Smooth muscle cell (in vitro differentiated cells): Measurements from ENCODE around the gene SCUBE1. TPM values are rescaled to one million over a fixed set of nuclear protein-coding genes. Genes with fewer than 3 reads are reported as not detected.

Experiments
- DNase-seq: peaks from one replicate; lab custom pipeline; 2025; ENCODE audit not compliant: unreplicated experiment; lab: John Stamatoyannopoulos, UW
- H2AFZ ChIP-seq: fragments of 200-600 bp; sonication (generic); 2 replicates; pipeline ENCODE4 v1.6.0; 2016; ENCODE audit warnings: antibody characterized with exemption, low read depth, mild to moderate bottlenecking
- H3F3A ChIP-seq: fragments of 200-600 bp; sonication (generic); 2 replicates; pipeline ENCODE4 v1.6.0; 2017; ENCODE audit warnings: antibody characterized with exemption, low read depth
- H3K27ac ChIP-seq: fragments of 200-600 bp; sonication (generic); 2 replicates; pipeline ENCODE4 v1.5.1; 2016; ENCODE audit warnings: low read depth, mild to moderate bottlenecking
- H3K27me3 ChIP-seq: fragments of 200-600 bp; sonication (generic); 2 replicates; pipeline ENCODE4 v1.6.1; 2016; ENCODE audit warnings: low read depth, mild to moderate bottlenecking
- H3K36me3 ChIP-seq: fragments of 200-600 bp; sonication (generic); 2 replicates; pipeline ENCODE4 v1.5.1; 2016; ENCODE audit warnings: low read depth
- H3K4me1 ChIP-seq: fragments of 200-600 bp; sonication (generic); 2 replicates; pipeline ENCODE4 v1.5.1; 2016; ENCODE audit warnings: low read depth
- H3K4me2 ChIP-seq: fragments of 200-600 bp; sonication (generic); 2 replicates; pipeline ENCODE4 v1.6.0; 2016; ENCODE audit warnings: mild to moderate bottlenecking
- H3K4me3 ChIP-seq: fragments of 200-600 bp; sonication (generic); 2 replicates; pipeline ENCODE4 v1.5.1; 2016; ENCODE audit warnings: mild to moderate bottlenecking
- H3K79me2 ChIP-seq: fragments of 200-600 bp; sonication (generic); 2 replicates; pipeline ENCODE4 v1.6.0; 2016; ENCODE audit warnings: low read depth, mild to moderate bottlenecking
- H3K9ac ChIP-seq: fragments of 200-600 bp; sonication (generic); 2 replicates; pipeline ENCODE4 v1.6.0; 2016; ENCODE audit warnings: low read depth
- H3K9me3 ChIP-seq: fragments of 200-600 bp; sonication (generic); replicated peaks from 2 replicates; pipeline ENCODE4 v1.5.1; 2016; ENCODE audit warnings: low read depth
- H4K20me1 ChIP-seq: fragments of 200-600 bp; sonication (generic); 2 replicates; pipeline ENCODE4 v1.6.0; 2016; ENCODE audit warnings: low read depth
- WGBS: methylation state at CpG from one replicate; pipeline ENCODE4 v1.1.7; 2016; ENCODE audit warnings: low lambda C conversion rate; 5-methylcytosine and 5-hydroxymethylcytosine counted together
- polyA plus RNA-seq: library from polyadenylated mRNA; unstranded; fragments of >200 nt; fragmentation: Nextera tagmentation; extraction: Ambion mirVana; gene quantifications from 2 replicates; pipeline ENCODE4 v1.2.1, GENCODE V29; 2016
- total RNA-seq: library from RNA; depleted of rRNA; stranded (reverse); fragments of >200 nt; gene quantifications from 2 replicates; pipeline ENCODE4 v1.2.3, GENCODE V29; 2014
- TF ChIP-seq, protein P1 (sequence below): fragments of 200-600 bp; sonication (generic); IDR thresholded peaks from 2 replicates; pipeline ENCODE4 v1.5.1; 2017; ENCODE audit warnings: borderline replicate concordance, mild to moderate bottlenecking, antibody characterized with exemption; ENCODE audit not compliant: insufficient read depth, poor library complexity, severe bottlenecking

SCUBE1 gene
- total and polyA plus RNA-seq, 2 experiments from 2014 or later = 13.4 to 16.3 TPM

DNA sequence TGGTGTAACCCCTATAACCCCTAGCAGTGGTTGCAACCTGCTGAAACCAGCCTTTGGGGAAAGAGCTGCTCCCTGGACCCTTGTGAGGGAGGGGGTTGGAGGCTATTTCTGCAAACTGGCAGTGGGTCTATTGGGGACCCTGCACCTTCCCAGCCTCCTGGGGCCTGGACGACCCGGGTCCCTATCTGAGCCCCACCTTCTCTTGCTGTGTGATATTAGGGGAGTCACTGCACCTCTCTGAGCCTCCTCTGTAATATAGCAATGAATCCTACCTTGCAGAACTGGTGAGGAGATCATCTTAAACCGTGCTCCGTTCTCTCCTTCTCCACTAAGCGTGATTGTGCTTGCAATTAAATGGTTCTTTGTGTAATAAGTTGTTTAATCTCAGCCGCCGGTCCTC is 44.6 kb upstream of the SCUBE1 start:
- TF ChIP-seq, protein P1, sequence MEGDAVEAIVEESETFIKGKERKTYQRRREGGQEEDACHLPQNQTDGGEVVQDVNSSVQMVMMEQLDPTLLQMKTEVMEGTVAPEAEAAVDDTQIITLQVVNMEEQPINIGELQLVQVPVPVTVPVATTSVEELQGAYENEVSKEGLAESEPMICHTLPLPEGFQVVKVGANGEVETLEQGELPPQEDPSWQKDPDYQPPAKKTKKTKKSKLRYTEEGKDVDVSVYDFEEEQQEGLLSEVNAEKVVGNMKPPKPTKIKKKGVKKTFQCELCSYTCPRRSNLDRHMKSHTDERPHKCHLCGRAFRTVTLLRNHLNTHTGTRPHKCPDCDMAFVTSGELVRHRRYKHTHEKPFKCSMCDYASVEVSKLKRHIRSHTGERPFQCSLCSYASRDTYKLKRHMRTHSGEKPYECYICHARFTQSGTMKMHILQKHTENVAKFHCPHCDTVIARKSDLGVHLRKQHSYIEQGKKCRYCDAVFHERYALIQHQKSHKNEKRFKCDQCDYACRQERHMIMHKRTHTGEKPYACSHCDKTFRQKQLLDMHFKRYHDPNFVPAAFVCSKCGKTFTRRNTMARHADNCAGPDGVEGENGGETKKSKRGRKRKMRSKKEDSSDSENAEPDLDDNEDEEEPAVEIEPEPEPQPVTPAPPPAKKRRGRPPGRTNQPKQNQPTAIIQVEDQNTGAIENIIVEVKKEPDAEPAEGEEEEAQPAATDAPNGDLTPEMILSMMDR = no peak
- no peak overlapping the region for H2AFZ ChIP-seq
- H3K36me3 ChIP-seq = no peaks in the 10 kb centered on the region
- no peaks in the 10 kb centered on the region for H3K9me3 ChIP-seq
- no peak for DNase-seq
- no peak overlapping the region for H3K27ac ChIP-seq
- peaks cover 24% of the 10 kb centered on the region for H3K27me3 ChIP-seq
- WGBS = 67% methylated on average over 7 of the region's 7 CpGs
- peaks cover 6% of the 10 kb centered on the region for H3K4me1 ChIP-seq
- H3F3A ChIP-seq = no peaks in the 10 kb centered on the region
- H3K9ac ChIP-seq = no peak overlapping the region
- H3K79me2 ChIP-seq = no peaks in the 10 kb centered on the region
- H3K4me3 ChIP-seq = no peak overlapping the region
- H4K20me1 ChIP-seq = no peaks in the 10 kb centered on the region
- H3K4me2 ChIP-seq = no peak overlapping the region

GRCh38 chr22:43385770-43386641 is 42.8 kb upstream of the SCUBE1 start:
- no peaks in the 10 kb centered on the region for H4K20me1 ChIP-seq
- H3K79me2 ChIP-seq = no peaks in the 10 kb centered on the region
- H3K4me3 ChIP-seq = no peak overlapping the region
- H3K36me3 ChIP-seq = no peaks in the 10 kb centered on the region
- H3K9ac ChIP-seq = no peak overlapping the region
- no peak overlapping the region for H2AFZ ChIP-seq
- peak; percentile 63 for DNase-seq
- no peaks in the 10 kb centered on the region for H3F3A ChIP-seq
- H3K27me3 ChIP-seq = peaks cover 24% of the 10 kb centered on the region
- TF ChIP-seq, protein P1 = peak; percentile 94
- peaks cover 6% of the 10 kb centered on the region for H3K4me1 ChIP-seq
- H3K9me3 ChIP-seq = no peaks in the 10 kb centered on the region
- H3K4me2 ChIP-seq = no peak overlapping the region
- WGBS = 13% methylated on average over 20 of the region's 20 CpGs
- no peak overlapping the region for H3K27ac ChIP-seq

DNA sequence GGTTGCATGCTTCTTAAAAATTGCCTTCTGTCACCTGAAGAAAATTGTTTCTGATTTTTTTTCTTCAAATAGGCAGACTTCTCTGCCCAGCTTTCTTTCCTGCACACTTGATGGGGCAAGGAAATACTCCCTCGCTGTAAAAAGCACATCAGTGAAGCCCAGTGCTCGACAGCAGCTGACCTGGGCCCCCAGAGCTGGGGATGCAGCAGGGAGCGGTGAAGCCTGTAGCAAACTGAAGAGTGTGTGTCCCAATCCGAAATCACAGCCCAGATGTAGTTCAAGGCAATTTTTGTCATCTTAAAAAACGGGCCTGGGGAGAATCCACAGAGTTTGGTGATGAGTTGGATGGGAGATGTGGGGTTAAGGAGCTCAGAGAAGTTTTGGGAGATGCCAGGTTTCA is 41.7 kb upstream of the SCUBE1 start:
- H3K4me1 ChIP-seq = peaks cover 6% of the 10 kb centered on the region
- H2AFZ ChIP-seq = no peak overlapping the region
- WGBS = 69% methylated on average over 5 of the region's 5 CpGs
- no peaks in the 10 kb centered on the region for H3K79me2 ChIP-seq
- H3F3A ChIP-seq = no peaks in the 10 kb centered on the region
- no peak overlapping the region for H3K4me3 ChIP-seq
- H3K36me3 ChIP-seq = no peaks in the 10 kb centered on the region
- TF ChIP-seq, protein P1 = no peak
- H3K4me2 ChIP-seq = no peak overlapping the region
- DNase-seq = no peak
- no peaks in the 10 kb centered on the region for H3K9me3 ChIP-seq
- H3K27ac ChIP-seq = no peak overlapping the region
- H4K20me1 ChIP-seq = no peaks in the 10 kb centered on the region
- peaks cover 24% of the 10 kb centered on the region for H3K27me3 ChIP-seq
- H3K9ac ChIP-seq = no peak overlapping the region
